Endothelial cell of umbilical vein (primary cell): ENCODE results near the gene RAB7A.

ENCODE experiments used
- EZH2 ChIP-seq: IDR thresholded peaks from 2 replicates; pipeline ENCODE4 v1.6.1; 2012; ENCODE audit warnings: borderline replicate concordance, low read depth, mild to moderate bottlenecking, moderate library complexity, low read length, inconsistent platforms; ENCODE audit not compliant: severe bottlenecking
- FOS ChIP-seq: IDR thresholded peaks from 2 replicates; pipeline ENCODE4 v1.6.1; 2011; ENCODE audit warnings: mild to moderate bottlenecking, low read length, moderate library complexity, borderline replicate concordance; ENCODE audit not compliant: insufficient read depth
- GATA2 ChIP-seq: IDR thresholded peaks from 2 replicates; pipeline ENCODE4 v1.7.0; 2011; ENCODE audit warnings: low read depth, mild to moderate bottlenecking, moderate library complexity, mixed read lengths, low read length; ENCODE audit not compliant: insufficient read length, insufficient read depth
- JUN ChIP-seq: IDR thresholded peaks from 2 replicates; pipeline ENCODE4 v1.6.1; 2011; ENCODE audit warnings: borderline replicate concordance, low read depth; ENCODE audit not compliant: insufficient read length, insufficient read depth
- MYC ChIP-seq: IDR thresholded peaks from one replicate; pipeline ENCODE4 v1.6.1; 2011; ENCODE audit warnings: mild to moderate bottlenecking, low read depth, low read length
- POLR2A ChIP-seq: IDR thresholded peaks from 2 replicates; pipeline ENCODE4 v1.6.1; 2012; ENCODE audit warnings: low read depth, mild to moderate bottlenecking, control low read depth, low read length
- POLR2AphosphoS5 ChIP-seq: IDR thresholded peaks from 2 replicates; pipeline ENCODE4 v1.6.1; 2012; ENCODE audit warnings: low read depth, mild to moderate bottlenecking, control low read depth, low read length, moderate library complexity; ENCODE audit not compliant: insufficient read depth
- TF ChIP-seq, protein P1 (sequence below): IDR thresholded peaks from 2 replicates; pipeline ENCODE4 v1.6.1; 2011; ENCODE audit not compliant: insufficient read depth, insufficient read length
- TF ChIP-seq, protein P2 (sequence below), 2 donors: IDR thresholded peaks; 1 replicate in 1 of 2; 2 replicates in 1 of 2; pipeline ENCODE4 v1.5.1; 2011; ENCODE audit warnings: low read length in 2 of 2, mild to moderate bottlenecking in 2 of 2, moderate library complexity in 2 of 2, control low read depth in 1 of 2, inconsistent platforms in 1 of 2, low read depth in 1 of 2; ENCODE audit not compliant: insufficient read depth in 1 of 2; ENCODE audit errors: extremely low read depth in 1 of 2

DNA sequence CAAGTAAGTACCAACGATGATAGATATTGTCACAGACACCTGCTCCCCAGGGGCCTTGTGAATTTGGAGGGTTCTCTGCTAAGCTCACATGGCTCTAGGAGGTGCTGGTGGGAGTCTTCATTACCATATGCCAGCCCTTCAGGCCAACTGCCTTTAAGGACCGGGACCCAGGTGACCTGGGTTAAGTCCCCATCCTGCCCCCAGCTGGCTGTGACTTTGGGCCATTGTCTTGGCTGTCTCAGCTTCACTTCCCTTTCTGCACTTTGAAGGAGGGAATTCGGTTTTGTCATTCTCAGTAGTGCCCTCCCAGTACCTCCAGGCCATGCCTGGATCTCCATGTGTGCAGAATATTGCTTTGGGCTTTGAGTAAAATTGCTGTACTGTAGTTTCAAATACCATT lies 80.6 kb downstream of the RAB7A start:
- TF ChIP-seq EZH2 (no peak), POLR2A (no peak), POLR2AphosphoS5 (no peak), JUN (no peak), GATA2 (no peak), FOS (no peak), MYC (no peak)
- TF ChIP-seq, protein P1, sequence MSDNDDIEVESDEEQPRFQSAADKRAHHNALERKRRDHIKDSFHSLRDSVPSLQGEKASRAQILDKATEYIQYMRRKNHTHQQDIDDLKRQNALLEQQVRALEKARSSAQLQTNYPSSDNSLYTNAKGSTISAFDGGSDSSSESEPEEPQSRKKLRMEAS, result no peak
- TF ChIP-seq, protein P2, sequence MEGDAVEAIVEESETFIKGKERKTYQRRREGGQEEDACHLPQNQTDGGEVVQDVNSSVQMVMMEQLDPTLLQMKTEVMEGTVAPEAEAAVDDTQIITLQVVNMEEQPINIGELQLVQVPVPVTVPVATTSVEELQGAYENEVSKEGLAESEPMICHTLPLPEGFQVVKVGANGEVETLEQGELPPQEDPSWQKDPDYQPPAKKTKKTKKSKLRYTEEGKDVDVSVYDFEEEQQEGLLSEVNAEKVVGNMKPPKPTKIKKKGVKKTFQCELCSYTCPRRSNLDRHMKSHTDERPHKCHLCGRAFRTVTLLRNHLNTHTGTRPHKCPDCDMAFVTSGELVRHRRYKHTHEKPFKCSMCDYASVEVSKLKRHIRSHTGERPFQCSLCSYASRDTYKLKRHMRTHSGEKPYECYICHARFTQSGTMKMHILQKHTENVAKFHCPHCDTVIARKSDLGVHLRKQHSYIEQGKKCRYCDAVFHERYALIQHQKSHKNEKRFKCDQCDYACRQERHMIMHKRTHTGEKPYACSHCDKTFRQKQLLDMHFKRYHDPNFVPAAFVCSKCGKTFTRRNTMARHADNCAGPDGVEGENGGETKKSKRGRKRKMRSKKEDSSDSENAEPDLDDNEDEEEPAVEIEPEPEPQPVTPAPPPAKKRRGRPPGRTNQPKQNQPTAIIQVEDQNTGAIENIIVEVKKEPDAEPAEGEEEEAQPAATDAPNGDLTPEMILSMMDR (IDR thresholded peaks at IDR 0.05; ENCODE audit: extremely low read depth in 1 of 2, insufficient read depth in 1 of 2, low read depth in 1 of 2, low read length in 2 of 2), result no peak
